Measurements from ENCODE around the gene AKAP6. TPM values are rescaled to one million over a fixed set of nuclear protein-coding genes. Genes with fewer than 3 reads are reported as not detected.
A peak's percentile ranks its signal among the peaks of the same experiment; 100 is the strongest.

The AKAP6 gene
- total RNA-seq, 1 experiment from 2014 or later, result 2.3 TPM

- CTCF ChIA-PET, result interaction anchor here (1.1 to 1.7 kb wide), 2 partner anchors 16 to 1221 kb away, joined by 3 to 4 read pairs; no protein-coding TSS in a partner anchor
- no peaks in the 10 kb centered on the region for H3K36me3 Mint-ChIP-seq (ENCODE audit: insufficient read depth, unreplicated experiment)
- no peak for TF ChIP-seq CTCF (IDR thresholded peaks at IDR 0.05; ENCODE audit: unreplicated experiment)
These were observed 243.1 kb downstream of the AKAP6 start for GRCh38 chr14:32571995-32572866.

GRCh38 chr14:32572867-32573150 lies 243.7 kb downstream of the AKAP6 start:
- H3K27ac Mint-ChIP-seq (ENCODE audit: low read depth, unreplicated experiment), result no peak overlapping the region
- no peak for TF ChIP-seq CTCF (IDR thresholded peaks at IDR 0.05; ENCODE audit: unreplicated experiment)
- peaks cover 2% of the 10 kb centered on the region for H3K4me1 Mint-ChIP-seq (ENCODE audit: insufficient read depth, unreplicated experiment)
- no peaks in the 10 kb centered on the region for H3K9me3 Mint-ChIP-seq (ENCODE audit: unreplicated experiment)
- H3K4me3 Mint-ChIP-seq (ENCODE audit: unreplicated experiment), result no peak overlapping the region
- intact Hi-C loops (cut with micrococcal nuclease), result loop anchor here (10.0 kb wide), 1 partner anchor 1112 kb away; no protein-coding TSS in a partner anchor
- ChIA-PET CTCF (interaction anchor here (1.1 kb wide), 1 partner anchor 1220 kb away, joined by 3 read pairs; no protein-coding TSS in a partner anchor), POLR2A (no interaction called here)
- no TSS peak for BruUV-seq (replicated peaks)
- peaks cover 13% of the 10 kb centered on the region for H3K27me3 Mint-ChIP-seq (ENCODE audit: insufficient read depth, unreplicated experiment)
- H3K36me3 Mint-ChIP-seq (ENCODE audit: insufficient read depth, unreplicated experiment), result no peaks in the 10 kb centered on the region
- no peak for DNase-seq (ENCODE audit: unreplicated experiment)

More at GRCh38 chr14:32571995-32572866, 243.1 kb downstream of the AKAP6 start:
- POLR2A ChIA-PET, result no interaction called here
- intact Hi-C loops (cut with micrococcal nuclease), result loop anchor here (10.0 kb wide), 1 partner anchor 1113 kb away; no protein-coding TSS in a partner anchor
- H3K9me3 Mint-ChIP-seq (ENCODE audit: unreplicated experiment), result no peaks in the 10 kb centered on the region
- H3K4me3 Mint-ChIP-seq (ENCODE audit: unreplicated experiment), result no peak overlapping the region
- no peak for DNase-seq (ENCODE audit: unreplicated experiment)
- peaks cover 13% of the 10 kb centered on the region for H3K27me3 Mint-ChIP-seq (ENCODE audit: insufficient read depth, unreplicated experiment)
- BruUV-seq (replicated peaks), result no TSS peak
- no peak overlapping the region for H3K27ac Mint-ChIP-seq (ENCODE audit: low read depth, unreplicated experiment)
- H3K4me1 Mint-ChIP-seq (ENCODE audit: insufficient read depth, unreplicated experiment), result peaks cover 6% of the 10 kb centered on the region

GRCh38 chr14:32574269-32574668 lies 245.2 kb downstream of the AKAP6 start:
- intact Hi-C loops (cut with micrococcal nuclease), result loop anchor here (10.0 kb wide), 1 partner anchor 1111 kb away; no protein-coding TSS in a partner anchor
- DNase-seq (ENCODE audit: unreplicated experiment), result no peak
- peaks cover 13% of the 10 kb centered on the region for H3K27me3 Mint-ChIP-seq (ENCODE audit: insufficient read depth, unreplicated experiment)
- H3K9me3 Mint-ChIP-seq (ENCODE audit: unreplicated experiment), result no peaks in the 10 kb centered on the region
- ChIA-PET POLR2A (no interaction called here), CTCF (interaction anchor here (0.6 to 2.4 kb wide), 6 partner anchors 8 to 1751 kb away, joined by 3 to 15 read pairs (median 4); no protein-coding TSS in a partner anchor)
- no peak overlapping the region for H3K4me3 Mint-ChIP-seq (ENCODE audit: unreplicated experiment)
- no peak for TF ChIP-seq CTCF (IDR thresholded peaks at IDR 0.05; ENCODE audit: unreplicated experiment)
- H3K36me3 Mint-ChIP-seq (ENCODE audit: insufficient read depth, unreplicated experiment), result no peaks in the 10 kb centered on the region
- no peaks in the 10 kb centered on the region for H3K4me1 Mint-ChIP-seq (ENCODE audit: insufficient read depth, unreplicated experiment)
- no TSS peak for BruUV-seq (replicated peaks)
- no peak overlapping the region for H3K27ac Mint-ChIP-seq (ENCODE audit: low read depth, unreplicated experiment)

GRCh38 chr14:32576088-32576795 lies 247.1 kb downstream of the AKAP6 start:
- peak; percentile 97 for TF ChIP-seq CTCF (IDR thresholded peaks at IDR 0.05; ENCODE audit: unreplicated experiment)
- Mint-ChIP-seq H3K36me3 (ENCODE audit: insufficient read depth, unreplicated experiment) (no peaks in the 10 kb centered on the region), H3K27ac (ENCODE audit: low read depth, unreplicated experiment) (no peak overlapping the region), H3K4me1 (ENCODE audit: insufficient read depth, unreplicated experiment) (no peaks in the 10 kb centered on the region), H3K9me3 (ENCODE audit: unreplicated experiment) (no peaks in the 10 kb centered on the region), H3K27me3 (ENCODE audit: insufficient read depth, unreplicated experiment) (peaks cover 13% of the 10 kb centered on the region), H3K4me3 (ENCODE audit: unreplicated experiment) (no peak overlapping the region)
- DNase-seq (ENCODE audit: unreplicated experiment), result peak; percentile 73
- ChIA-PET POLR2A (interaction anchor here (0.7 to 1.0 kb wide), 2 partner anchors 335 to 1747 kb away, joined by 4 read pairs; no protein-coding TSS in a partner anchor), CTCF (interaction anchor here (0.5 to 3.3 kb wide), 39 partner anchors 8 to 1908 kb away, joined by 3 to 26 read pairs (median 3); no protein-coding TSS in a partner anchor)
- intact Hi-C loops (cut with micrococcal nuclease), result loop anchor here (1.0 to 10.0 kb wide), 8 partner anchors 857 to 1747 kb away; no protein-coding TSS in a partner anchor
- no TSS peak for BruUV-seq (replicated peaks)
